Myocyte (in vitro differentiated cells): ENCODE results near the gene ANKS1B. TPM values are rescaled to one million over a fixed set of nuclear protein-coding genes. Genes with fewer than 3 reads are reported as not detected.

Source experiments
- DNase-seq: peaks from one replicate; pipeline ENCODE4 v3.0.0-alpha.2; 2012; ENCODE audit warnings: low read depth
- total RNA-seq: library from RNA; depleted of rRNA; stranded (reverse); fragments of >200 nt; gene quantifications from 2 replicates; pipeline ENCODE4 v1.2.3, GENCODE V29; 2014

ANKS1B gene
- total RNA-seq, 1 donor from 2014 or later = 1.5 TPM

- no peak for DNase-seq
These were observed 1270.3 kb downstream of the ANKS1B start for GRCh38 chr12:98714426-98714825.

- DNase-seq = no peak
These were observed 1275.7 kb downstream of the ANKS1B start for GRCh38 chr12:98709022-98709421.

GRCh38 chr12:98701166-98701565 lies 1283.6 kb downstream of the ANKS1B start:
- peak; percentile 28 for DNase-seq

- no peak for DNase-seq
These were observed 1285.2 kb downstream of the ANKS1B start for GRCh38 chr12:98699586-98699985.

GRCh38 chr12:98698603-98699463 lies 1285.9 kb downstream of the ANKS1B start:
- DNase-seq = peak; percentile 67

GRCh38 chr12:98697209-98697608 lies 1287.5 kb downstream of the ANKS1B start:
- DNase-seq = no peak

GRCh38 chr12:98696036-98696646 lies 1288.6 kb downstream of the ANKS1B start:
- DNase-seq = no peak

GRCh38 chr12:98691351-98691750 lies 1293.4 kb downstream of the ANKS1B start:
- DNase-seq = no peak

- DNase-seq = no peak
These were observed 1298.1 kb downstream of the ANKS1B start for GRCh38 chr12:98686603-98687002.

Other genes with a start within 250 kb of the ANKS1B start
- 38.5 and 43.2 TPM in 2 replicates for gene BLTP3B, start 157.9 kb upstream of the ANKS1B start, total RNA-seq
- gene ACTR6, start 215.9 kb upstream of the ANKS1B start, total RNA-seq = 23.4 and 29.4 TPM in 2 replicates